Effector memory CD8-positive, alpha-beta T cell (primary cell): ENCODE measurements around the gene DDX47.
"Not testable (repeated sequence)": the region's sequence is repeated elsewhere in the genome, so short reads cannot be mapped to it uniquely, and the experiment has no call there.

Experiments used
- ATAC-seq: fragments of 150-1000 bp; cut with Tn5 transposase; replicated peaks from 2 replicates; pipeline ENCODE4 v1.10.0; 2021; ENCODE audit warnings: mild to moderate bottlenecking, moderate library complexity
- DNase-seq, 3 experiments: peaks; one replicate each; pipeline ENCODE4 v3.0.0; 2021
- H3K27ac Mint-ChIP-seq, 2 donors: one replicate each; pipeline ENCODE4 v1.8.0; 2022; ENCODE audit warnings: mild to moderate bottlenecking in 2 of 2, mixed read lengths in 2 of 2, moderate library complexity in 2 of 2
- H3K27me3 Mint-ChIP-seq, 2 donors: one replicate each; pipeline ENCODE4 v1.8.0; 2022; ENCODE audit warnings: mixed read lengths in 2 of 2
- H3K36me3 Mint-ChIP-seq: one replicate; pipeline ENCODE4 v1.8.0; 2022; ENCODE audit warnings: mild to moderate bottlenecking, moderate library complexity, mixed read lengths; ENCODE audit not compliant: insufficient read depth
- H3K4me1 Mint-ChIP-seq, 2 donors: one replicate each; pipeline ENCODE4 v1.8.0; 2022; ENCODE audit warnings: low read depth in 2 of 2, mixed read lengths in 2 of 2
- H3K4me3 Mint-ChIP-seq, 2 donors: one replicate each; pipeline ENCODE4 v1.8.0; 2022; ENCODE audit warnings: mild to moderate bottlenecking in 2 of 2, mixed read lengths in 2 of 2, moderate library complexity in 2 of 2
- H3K9me3 Mint-ChIP-seq, 2 donors: one replicate each; pipeline ENCODE4 v1.8.0; 2022; ENCODE audit warnings: mixed read lengths in 2 of 2

Gene DDX47

GRCh38 chr12:12874029-12874428, 60.9 kb downstream of the DDX47 start:
- ATAC-seq: no peak
- Mint-ChIP-seq H3K9me3 (no peaks in the 10 kb centered on the region), H3K4me3 (no peak overlapping the region), H3K27me3 (no peaks in the 10 kb centered on the region), H3K36me3 (peaks cover 3% of the 10 kb centered on the region), H3K27ac (no peak overlapping the region), H3K4me1 (no peaks in the 10 kb centered on the region)
- DNase-seq: no peak

- H3K4me1 Mint-ChIP-seq, ATAC-seq, DNase-seq, H3K27ac Mint-ChIP-seq, H3K4me3 Mint-ChIP-seq, H3K9me3 Mint-ChIP-seq, H3K36me3 Mint-ChIP-seq, H3K27me3 Mint-ChIP-seq: not testable (repeated sequence)
Observed at GRCh38 chr12:12875301-12875700, 62.2 kb downstream of the DDX47 start.

GRCh38 chr12:12877153-12877768, 64.1 kb downstream of the DDX47 start:
- H3K4me3 Mint-ChIP-seq: no peak overlapping the region
- ATAC-seq: no peak
- peaks cover 0 to 13% of the 10 kb centered on the region in 2 donors for H3K27me3 Mint-ChIP-seq
- DNase-seq: no peak
- no peaks in the 10 kb centered on the region for H3K9me3 Mint-ChIP-seq
- no peak overlapping the region for H3K27ac Mint-ChIP-seq
- peaks cover 0 to 2% of the 10 kb centered on the region in 2 donors for H3K4me1 Mint-ChIP-seq
- H3K36me3 Mint-ChIP-seq: peaks cover 4% of the 10 kb centered on the region

GRCh38 chr12:12877781-12878455, 64.8 kb downstream of the DDX47 start:
- no peak overlapping the region for H3K4me3 Mint-ChIP-seq
- peaks cover 0 to 2% of the 10 kb centered on the region in 2 donors for H3K4me1 Mint-ChIP-seq
- H3K27ac Mint-ChIP-seq: no peak overlapping the region
- no peak for ATAC-seq
- peaks cover 0 to 20% of the 10 kb centered on the region in 2 donors for H3K27me3 Mint-ChIP-seq
- peaks cover 4% of the 10 kb centered on the region for H3K36me3 Mint-ChIP-seq
- no peaks in the 10 kb centered on the region for H3K9me3 Mint-ChIP-seq
- no peak for DNase-seq
